Measurements from ENCODE around the gene EIPR1.
A peak's percentile ranks its signal among the peaks of the same experiment; 100 is the strongest.

EIPR1 gene

GRCh38 chr2:3317871-3318590 lies 59.6 kb downstream of the EIPR1 start:
- no peak overlapping the region for H3K18ac ChIP-seq (ENCODE audit: low read depth in 1 of 2, low read length in 2 of 2)
- DNase-seq: no peak
- H3K4me1 ChIP-seq (ENCODE audit: control insufficient read depth, insufficient read depth, low read depth, low read length): peaks cover 8% of the 10 kb centered on the region
- H4K8ac ChIP-seq (ENCODE audit: low read length): no peak overlapping the region
- H2BK120ac ChIP-seq (ENCODE audit: low read depth, low read length): no peak overlapping the region
- no peak overlapping the region for H2AFZ ChIP-seq (ENCODE audit: low read depth, low read length)
- H2BK12ac ChIP-seq (ENCODE audit: low read length in 2 of 2): no peak overlapping the region
- H3K79me1 ChIP-seq (replicated peaks; ENCODE audit: low read length, poor library complexity, severe bottlenecking): peaks cover 59% of the 10 kb centered on the region
- H3K23ac ChIP-seq (ENCODE audit: low read length in 2 of 2): no peak overlapping the region
- H2BK15ac ChIP-seq (ENCODE audit: low read depth, poor library complexity, severe bottlenecking): no peak overlapping the region
- H2AK5ac ChIP-seq (ENCODE audit: low read length, severe bottlenecking): no peak overlapping the region
- H3K27ac ChIP-seq (ENCODE audit: low read length, poor library complexity, severe bottlenecking): no peak overlapping the region
- no peak overlapping the region for H3K9ac ChIP-seq (ENCODE audit: low read length)
- 96% methylated on average over 27 of the region's 27 CpGs for WGBS
- H4K91ac ChIP-seq (ENCODE audit: low read length): peak overlapping the region; percentile 2
- H3K14ac ChIP-seq (ENCODE audit: low read length in 2 of 2): no peak overlapping the region
- no peak overlapping the region for H3K4me2 ChIP-seq (ENCODE audit: low read length, poor library complexity, severe bottlenecking)
- H2BK5ac ChIP-seq (ENCODE audit: low read depth, low read length, poor library complexity, severe bottlenecking): no peak overlapping the region
- H3K4me3 ChIP-seq (ENCODE audit: insufficient read depth in 1 of 2, low read depth in 1 of 2, low read length in 2 of 2): peak overlapping the region in 1 of 2 experiments; percentile 23
- H3K36me3 ChIP-seq (ENCODE audit: control insufficient read depth in 1 of 2, insufficient read depth in 2 of 2, low read depth in 1 of 2, low read length in 2 of 2): peaks cover 14 to 42% of the 10 kb centered on the region in 2 experiments
- no peaks in the 10 kb centered on the region for H3K27me3 ChIP-seq (ENCODE audit: control insufficient read depth in 1 of 2, insufficient read depth in 1 of 2, low read length in 2 of 2)
- H3K9me3 ChIP-seq (ENCODE audit: control insufficient read depth, low read length): no peaks in the 10 kb centered on the region
- no peak overlapping the region for H3K4ac ChIP-seq (ENCODE audit: low read depth in 1 of 2, low read length in 2 of 2)

- no peak overlapping the region for H2BK5ac ChIP-seq (ENCODE audit: low read depth, low read length, poor library complexity, severe bottlenecking)
These were observed 60.3 kb downstream of the EIPR1 start for GRCh38 chr2:3317277-3317685.

GRCh38 chr2:3316456-3317276 lies 61.0 kb downstream of the EIPR1 start:
- H2BK120ac ChIP-seq (ENCODE audit: low read depth, low read length): no peak overlapping the region
- 97% methylated on average over 11 of the region's 11 CpGs for WGBS

More at GRCh38 chr2:3317277-3317685, 60.3 kb downstream of the EIPR1 start:
- H2BK15ac ChIP-seq (ENCODE audit: low read depth, poor library complexity, severe bottlenecking): no peak overlapping the region
- no peaks in the 10 kb centered on the region for H3K9me3 ChIP-seq (ENCODE audit: control insufficient read depth, low read length)
- no peak overlapping the region for H4K8ac ChIP-seq (ENCODE audit: low read length)
- peaks cover 8% of the 10 kb centered on the region for H3K4me1 ChIP-seq (ENCODE audit: control insufficient read depth, insufficient read depth, low read depth, low read length)
- H3K27ac ChIP-seq (ENCODE audit: low read length, poor library complexity, severe bottlenecking): no peak overlapping the region
- H3K79me1 ChIP-seq (replicated peaks; ENCODE audit: low read length, poor library complexity, severe bottlenecking): peaks cover 60% of the 10 kb centered on the region
- no peak overlapping the region for H3K4me3 ChIP-seq (ENCODE audit: insufficient read depth in 1 of 2, low read depth in 1 of 2, low read length in 2 of 2)
- no peak overlapping the region for H2BK12ac ChIP-seq (ENCODE audit: low read length in 2 of 2)
- H2AFZ ChIP-seq (ENCODE audit: low read depth, low read length): no peak overlapping the region
- no peak overlapping the region for H3K4ac ChIP-seq (ENCODE audit: low read depth in 1 of 2, low read length in 2 of 2)
- H3K36me3 ChIP-seq (ENCODE audit: control insufficient read depth in 1 of 2, insufficient read depth in 2 of 2, low read depth in 1 of 2, low read length in 2 of 2): peaks cover 14 to 38% of the 10 kb centered on the region in 2 experiments
- H3K27me3 ChIP-seq (ENCODE audit: control insufficient read depth in 1 of 2, insufficient read depth in 1 of 2, low read length in 2 of 2): no peaks in the 10 kb centered on the region
- no peak overlapping the region for H2BK120ac ChIP-seq (ENCODE audit: low read depth, low read length)
- no peak overlapping the region for H2AK5ac ChIP-seq (ENCODE audit: low read length, severe bottlenecking)
- H3K23ac ChIP-seq (ENCODE audit: low read length in 2 of 2): no peak overlapping the region
- H3K9ac ChIP-seq (ENCODE audit: low read length): no peak overlapping the region
- no peak overlapping the region for H3K4me2 ChIP-seq (ENCODE audit: low read length, poor library complexity, severe bottlenecking)
- H4K91ac ChIP-seq (ENCODE audit: low read length): no peak overlapping the region
- H3K14ac ChIP-seq (ENCODE audit: low read length in 2 of 2): no peak overlapping the region
- no peak overlapping the region for H3K18ac ChIP-seq (ENCODE audit: low read depth in 1 of 2, low read length in 2 of 2)
- DNase-seq: no peak
- 96% methylated on average over 19 of the region's 21 CpGs for WGBS

GRCh38 chr2:3314626-3315025 lies 63.0 kb downstream of the EIPR1 start:
- DNase-seq: no peak
- no peak overlapping the region for H3K18ac ChIP-seq (ENCODE audit: low read depth in 1 of 2, low read length in 2 of 2)
- H3K4me1 ChIP-seq (ENCODE audit: control insufficient read depth, insufficient read depth, low read depth, low read length): peaks cover 9% of the 10 kb centered on the region
- no peak overlapping the region for H3K23ac ChIP-seq (ENCODE audit: low read length in 2 of 2)
- no peak overlapping the region for H2BK5ac ChIP-seq (ENCODE audit: low read depth, low read length, poor library complexity, severe bottlenecking)
- no peak overlapping the region for H3K4me3 ChIP-seq (ENCODE audit: insufficient read depth in 1 of 2, low read depth in 1 of 2, low read length in 2 of 2)
- H2BK12ac ChIP-seq (ENCODE audit: low read length in 2 of 2): no peak overlapping the region
- no peak overlapping the region for H3K4ac ChIP-seq (ENCODE audit: low read depth in 1 of 2, low read length in 2 of 2)
- no peak overlapping the region for H2AK5ac ChIP-seq (ENCODE audit: low read length, severe bottlenecking)
- H3K27ac ChIP-seq (ENCODE audit: low read length, poor library complexity, severe bottlenecking): no peak overlapping the region
- H4K91ac ChIP-seq (ENCODE audit: low read length): no peak overlapping the region
- no peaks in the 10 kb centered on the region for H3K27me3 ChIP-seq (ENCODE audit: control insufficient read depth in 1 of 2, insufficient read depth in 1 of 2, low read length in 2 of 2)
- peaks cover 57% of the 10 kb centered on the region for H3K79me1 ChIP-seq (replicated peaks; ENCODE audit: low read length, poor library complexity, severe bottlenecking)
- no peak overlapping the region for H3K4me2 ChIP-seq (ENCODE audit: low read length, poor library complexity, severe bottlenecking)
- no peak overlapping the region for H4K8ac ChIP-seq (ENCODE audit: low read length)
- H3K9me3 ChIP-seq (ENCODE audit: control insufficient read depth, low read length): no peaks in the 10 kb centered on the region
- peaks cover 8 to 29% of the 10 kb centered on the region in 2 experiments for H3K36me3 ChIP-seq (ENCODE audit: control insufficient read depth in 1 of 2, insufficient read depth in 2 of 2, low read depth in 1 of 2, low read length in 2 of 2)
- no peak overlapping the region for H2BK120ac ChIP-seq (ENCODE audit: low read depth, low read length)
- H3K9ac ChIP-seq (ENCODE audit: low read length): peak overlapping the region; percentile 8
- no peak overlapping the region for H2AFZ ChIP-seq (ENCODE audit: low read depth, low read length)
- no peak overlapping the region for H2BK15ac ChIP-seq (ENCODE audit: low read depth, poor library complexity, severe bottlenecking)
- H3K14ac ChIP-seq (ENCODE audit: low read length in 2 of 2): no peak overlapping the region
- 96% methylated on average over 7 of the region's 9 CpGs for WGBS

More at GRCh38 chr2:3316456-3317276, 61.0 kb downstream of the EIPR1 start:
- H2AK5ac ChIP-seq (ENCODE audit: low read length, severe bottlenecking): no peak overlapping the region
- no peak overlapping the region for H3K23ac ChIP-seq (ENCODE audit: low read length in 2 of 2)
- no peaks in the 10 kb centered on the region for H3K27me3 ChIP-seq (ENCODE audit: control insufficient read depth in 1 of 2, insufficient read depth in 1 of 2, low read length in 2 of 2)
- H3K79me1 ChIP-seq (replicated peaks; ENCODE audit: low read length, poor library complexity, severe bottlenecking): peaks cover 61% of the 10 kb centered on the region
- no peak overlapping the region for H2BK12ac ChIP-seq (ENCODE audit: low read length in 2 of 2)
- no peak overlapping the region for H3K4me2 ChIP-seq (ENCODE audit: low read length, poor library complexity, severe bottlenecking)
- no peak overlapping the region for H3K14ac ChIP-seq (ENCODE audit: low read length in 2 of 2)
- H4K8ac ChIP-seq (ENCODE audit: low read length): no peak overlapping the region
- H3K9me3 ChIP-seq (ENCODE audit: control insufficient read depth, low read length): no peaks in the 10 kb centered on the region
- H2BK5ac ChIP-seq (ENCODE audit: low read depth, low read length, poor library complexity, severe bottlenecking): no peak overlapping the region
- H3K4me1 ChIP-seq (ENCODE audit: control insufficient read depth, insufficient read depth, low read depth, low read length): peaks cover 8% of the 10 kb centered on the region
- no peak overlapping the region for H3K4ac ChIP-seq (ENCODE audit: low read depth in 1 of 2, low read length in 2 of 2)
- no peak overlapping the region for H3K9ac ChIP-seq (ENCODE audit: low read length)
- no peak overlapping the region for H3K27ac ChIP-seq (ENCODE audit: low read length, poor library complexity, severe bottlenecking)
- no peak overlapping the region for H2AFZ ChIP-seq (ENCODE audit: low read depth, low read length)
- no peak overlapping the region for H2BK15ac ChIP-seq (ENCODE audit: low read depth, poor library complexity, severe bottlenecking)
- no peak overlapping the region for H3K18ac ChIP-seq (ENCODE audit: low read depth in 1 of 2, low read length in 2 of 2)
- no peak overlapping the region for H3K4me3 ChIP-seq (ENCODE audit: insufficient read depth in 1 of 2, low read depth in 1 of 2, low read length in 2 of 2)
- peaks cover 8 to 33% of the 10 kb centered on the region in 2 experiments for H3K36me3 ChIP-seq (ENCODE audit: control insufficient read depth in 1 of 2, insufficient read depth in 2 of 2, low read depth in 1 of 2, low read length in 2 of 2)
- no peak for DNase-seq
- no peak overlapping the region for H4K91ac ChIP-seq (ENCODE audit: low read length)
